OCI-LY7 (cell line): ENCODE data around the gene TBC1D3B.

Experiments
- CTCF ChIP-seq: fragments of 200-600 bp; sonication (generic); conservative IDR thresholded peaks from 2 replicates; pipeline ENCODE4 v1.5.1; 2014; ENCODE audit warnings: mild to moderate bottlenecking, antibody characterized with exemption, low read length, moderate library complexity, mixed read lengths
- EZH2phosphoT487 ChIP-seq: fragments of 200-600 bp; sonication (generic); IDR thresholded peaks from 2 replicates; pipeline ENCODE4 v1.6.1; 2018; ENCODE audit warnings: low read depth, borderline replicate concordance, mild to moderate bottlenecking, mixed run types, antibody characterized with exemption, low read length, moderate library complexity, mixed read lengths

GRCh38 chr17:36214918-36215317, 38.5 kb upstream of the TBC1D3B start:
- TF ChIP-seq CTCF (no peak), EZH2phosphoT487 (no peak)
